ENCODE measurements around the gene XRCC6.

GRCh38 chr22:41625577-41625976 is 4.5 kb downstream of the XRCC6 start:
- no peak for TF ChIP-seq CTCF (IDR thresholded peaks at IDR 0.05)
- TF ChIP-seq POLR2A (IDR thresholded peaks at IDR 0.05): no peak

Measured in testis (tissue), 2 donors.